Activated T-cell treated with anti-CD3 and anti-CD28 coated beads, Interleukin-2, amount 50 U/mL, for 4 hours (primary cell): ENCODE data around the gene SSPN. TPM values are rescaled to one million over a fixed set of nuclear protein-coding genes. Genes with fewer than 3 reads are reported as not detected.
A peak's percentile ranks its signal among the peaks of the same experiment; 100 is the strongest.

Source experiments
- ATAC-seq, 2 donors: fragments of 200-7000 bp; cut with Tn5 transposase; one replicate each; pipeline ENCODE4 v1.10.0; 2021
- DNase-seq: peaks from one replicate; pipeline ENCODE4 v3.0.0-alpha.2; 2020
- H3K27me3 Mint-ChIP-seq: one replicate; pipeline ENCODE4 v1.8.0; 2021; ENCODE audit warnings: low read depth, mixed read lengths
- H3K36me3 Mint-ChIP-seq: one replicate; pipeline ENCODE4 v1.8.0; 2022; ENCODE audit warnings: mixed read lengths; ENCODE audit not compliant: insufficient read depth
- H3K4me1 Mint-ChIP-seq: one replicate; pipeline ENCODE4 v1.8.0; 2021; ENCODE audit warnings: low read depth, mixed read lengths
- H3K4me3 Mint-ChIP-seq: one replicate; pipeline ENCODE4 v1.8.0; 2021; ENCODE audit warnings: mild to moderate bottlenecking, moderate library complexity, mixed read lengths
- H3K9me3 Mint-ChIP-seq: one replicate; pipeline ENCODE4 v1.8.0; 2021; ENCODE audit warnings: mixed read lengths
- total RNA-seq, 3 donors: library from RNA; stranded (reverse); gene quantifications; one replicate each; pipeline ENCODE4 v1.2.1, GENCODE V29; 2021

The SSPN gene, protein sequence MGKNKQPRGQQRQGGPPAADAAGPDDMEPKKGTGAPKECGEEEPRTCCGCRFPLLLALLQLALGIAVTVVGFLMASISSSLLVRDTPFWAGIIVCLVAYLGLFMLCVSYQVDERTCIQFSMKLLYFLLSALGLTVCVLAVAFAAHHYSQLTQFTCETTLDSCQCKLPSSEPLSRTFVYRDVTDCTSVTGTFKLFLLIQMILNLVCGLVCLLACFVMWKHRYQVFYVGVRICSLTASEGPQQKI
- not detected for total RNA-seq

DNA sequence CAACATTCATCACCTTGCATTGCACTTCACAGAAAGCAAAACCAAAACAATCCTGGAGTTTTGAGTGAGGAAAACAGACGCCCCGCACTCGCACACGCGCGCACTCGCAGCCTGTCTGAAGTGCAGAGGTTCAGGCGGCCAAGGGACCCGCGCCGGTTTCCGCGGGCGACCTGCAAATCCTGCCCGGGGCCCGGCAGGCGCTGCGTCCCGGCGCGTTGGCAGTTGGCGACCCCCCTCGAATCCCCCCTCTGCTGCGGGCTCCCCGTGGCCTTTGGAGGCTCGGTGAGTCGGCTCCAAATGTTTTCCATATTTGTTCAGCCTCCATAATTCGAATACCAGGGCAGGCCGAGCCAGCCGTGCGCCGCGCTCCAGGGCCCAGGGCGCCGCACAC is at the start of gene SSPN:
TSS of gene SSPN (plus strand) at position 324 of the 391 bp plus-strand sequence. CDS start 100 bp downstream, outside the sequence.
- H3K4me3 Mint-ChIP-seq: peak within 1 kb of the TSS; percentile 72
- H3K27me3 Mint-ChIP-seq: peaks cover 58% of the 10 kb centered on the region
- H3K9me3 Mint-ChIP-seq: no peaks in the 10 kb centered on the region

DNA sequence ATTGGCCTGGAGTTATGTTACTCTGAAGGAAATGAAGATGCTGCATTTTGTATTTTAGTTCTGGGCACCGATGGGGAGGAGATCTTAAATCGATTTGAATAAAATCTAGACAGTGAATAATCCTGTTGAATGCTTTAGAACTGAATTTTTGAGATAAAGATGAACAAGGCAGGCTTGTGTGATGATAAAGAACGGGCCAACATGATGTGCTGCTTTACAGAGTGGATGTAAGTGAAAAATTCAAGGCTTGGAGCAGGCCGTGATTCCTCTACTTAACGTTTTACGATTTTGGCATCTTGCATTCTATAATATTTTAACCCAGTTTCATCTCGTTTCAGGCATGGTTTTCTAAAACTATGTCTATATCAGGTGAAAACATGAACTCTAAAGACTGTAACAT is 47.1 kb upstream of the SSPN start:
- Mint-ChIP-seq H3K36me3 (no peaks in the 10 kb centered on the region), H3K9me3 (no peaks in the 10 kb centered on the region), H3K4me1 (no peaks in the 10 kb centered on the region), H3K27me3 (peaks cover 16% of the 10 kb centered on the region), H3K4me3 (no peak overlapping the region)
- no peak for DNase-seq
- no peak for ATAC-seq

More for the DNA sequence above, at the start of gene SSPN:
- DNase-seq (no peak), ATAC-seq (peak; percentile 46 to 58)
- H3K36me3 Mint-ChIP-seq: no peaks in the 10 kb centered on the region
- H3K4me1 Mint-ChIP-seq: peaks cover 4% of the 10 kb centered on the region

DNA sequence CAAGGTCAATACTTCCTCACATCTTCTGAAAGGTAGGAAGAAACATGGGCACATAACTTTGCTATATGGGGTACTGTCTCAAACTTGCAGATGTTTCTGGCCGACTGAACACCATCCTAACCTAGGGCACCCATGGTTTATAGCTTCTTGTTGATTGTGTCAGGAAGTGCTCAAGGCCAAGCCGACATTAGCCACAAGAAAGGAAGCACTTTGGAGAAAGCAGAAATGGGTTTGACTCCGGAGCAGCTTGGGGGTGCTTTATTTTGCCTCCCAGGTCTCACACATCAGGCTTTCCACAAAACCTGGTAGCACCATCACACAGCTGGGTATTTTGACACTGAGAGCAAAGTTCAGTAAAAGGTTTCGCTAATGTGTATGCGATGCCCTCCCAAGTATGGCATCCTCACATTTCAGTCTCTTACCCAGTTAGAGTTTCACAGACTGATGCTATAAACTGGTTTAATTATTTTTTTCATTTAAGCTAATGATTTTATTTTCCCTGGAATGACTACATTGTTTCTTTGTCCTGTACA is 45.3 kb upstream of the SSPN start:
- no peak overlapping the region for H3K4me3 Mint-ChIP-seq

DNA sequence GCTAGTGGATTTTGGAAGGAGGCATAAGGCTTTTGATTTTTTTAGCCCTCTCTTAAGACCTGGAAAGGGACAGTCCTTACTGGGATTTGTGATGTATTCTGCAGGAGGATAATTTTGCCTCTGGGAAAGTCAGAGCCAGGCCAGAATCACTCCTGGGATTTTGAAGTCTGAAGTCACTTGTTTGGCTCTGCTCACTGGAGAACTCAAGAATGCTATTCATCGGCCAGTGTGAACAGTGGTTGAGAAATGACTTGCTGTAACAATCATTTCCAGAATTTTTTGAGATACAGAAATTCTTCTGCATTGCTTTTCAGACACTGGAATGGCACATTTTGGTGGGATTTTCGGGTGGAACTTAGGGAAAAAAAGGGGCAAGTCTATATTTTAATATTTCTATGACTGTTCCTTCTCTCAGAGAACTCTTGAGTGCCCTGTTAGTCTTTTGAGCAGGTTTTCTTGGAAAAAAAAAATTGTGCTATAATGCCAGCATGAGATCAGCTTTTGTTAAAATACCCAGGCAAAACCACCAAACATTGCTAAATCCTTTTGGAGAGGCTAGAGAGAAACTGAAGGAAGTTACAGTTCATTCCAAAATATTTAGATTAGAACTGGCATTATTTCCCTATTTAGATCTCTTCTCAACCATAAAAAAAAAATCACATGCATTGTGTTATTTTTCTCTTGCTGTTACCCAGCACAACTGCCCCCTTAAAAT is 44.5 kb upstream of the SSPN start:
- Mint-ChIP-seq H3K36me3 (no peaks in the 10 kb centered on the region), H3K4me3 (no peak overlapping the region), H3K27me3 (peaks cover 15% of the 10 kb centered on the region), H3K9me3 (no peaks in the 10 kb centered on the region), H3K4me1 (no peaks in the 10 kb centered on the region)
- DNase-seq (no peak), ATAC-seq (no peak)

More for the DNA sequence above, 45.3 kb upstream of the SSPN start:
- Mint-ChIP-seq H3K36me3 (no peaks in the 10 kb centered on the region), H3K27me3 (peaks cover 16% of the 10 kb centered on the region), H3K9me3 (no peaks in the 10 kb centered on the region), H3K4me1 (no peaks in the 10 kb centered on the region)
- ATAC-seq (no peak), DNase-seq (no peak)

DNA sequence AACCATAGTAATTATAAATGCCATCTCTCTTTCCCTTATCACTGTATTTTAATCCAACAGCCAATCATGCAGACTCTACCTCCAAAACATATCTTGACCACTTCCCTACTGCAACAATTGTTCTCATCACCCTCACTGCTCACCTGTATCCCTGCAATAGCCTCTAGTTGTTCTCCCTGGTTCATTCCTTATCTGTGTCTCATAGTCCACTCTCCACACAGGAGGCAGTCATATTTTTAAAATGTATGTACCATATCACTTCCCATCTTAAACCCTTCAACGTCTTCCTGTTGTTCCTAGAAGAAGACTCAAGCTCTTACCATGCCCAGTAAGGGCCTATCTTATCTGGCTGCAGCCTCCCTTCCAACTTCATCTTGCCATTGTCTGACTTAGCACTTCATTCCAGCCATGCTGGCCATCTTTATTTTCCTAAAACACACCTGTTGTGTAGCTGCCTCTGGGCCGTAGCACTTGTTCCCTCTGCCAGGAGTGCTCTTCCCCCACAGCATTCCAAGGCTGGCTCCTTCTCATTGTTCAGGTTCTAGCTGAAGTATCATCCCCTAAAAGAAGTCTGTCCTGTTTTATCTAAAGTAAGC is 42.8 kb upstream of the SSPN start:
- DNase-seq: no peak
- Mint-ChIP-seq H3K9me3 (no peaks in the 10 kb centered on the region), H3K27me3 (peaks cover 14% of the 10 kb centered on the region), H3K4me1 (no peaks in the 10 kb centered on the region), H3K36me3 (no peaks in the 10 kb centered on the region), H3K4me3 (no peak overlapping the region)
- no peak for ATAC-seq

DNA sequence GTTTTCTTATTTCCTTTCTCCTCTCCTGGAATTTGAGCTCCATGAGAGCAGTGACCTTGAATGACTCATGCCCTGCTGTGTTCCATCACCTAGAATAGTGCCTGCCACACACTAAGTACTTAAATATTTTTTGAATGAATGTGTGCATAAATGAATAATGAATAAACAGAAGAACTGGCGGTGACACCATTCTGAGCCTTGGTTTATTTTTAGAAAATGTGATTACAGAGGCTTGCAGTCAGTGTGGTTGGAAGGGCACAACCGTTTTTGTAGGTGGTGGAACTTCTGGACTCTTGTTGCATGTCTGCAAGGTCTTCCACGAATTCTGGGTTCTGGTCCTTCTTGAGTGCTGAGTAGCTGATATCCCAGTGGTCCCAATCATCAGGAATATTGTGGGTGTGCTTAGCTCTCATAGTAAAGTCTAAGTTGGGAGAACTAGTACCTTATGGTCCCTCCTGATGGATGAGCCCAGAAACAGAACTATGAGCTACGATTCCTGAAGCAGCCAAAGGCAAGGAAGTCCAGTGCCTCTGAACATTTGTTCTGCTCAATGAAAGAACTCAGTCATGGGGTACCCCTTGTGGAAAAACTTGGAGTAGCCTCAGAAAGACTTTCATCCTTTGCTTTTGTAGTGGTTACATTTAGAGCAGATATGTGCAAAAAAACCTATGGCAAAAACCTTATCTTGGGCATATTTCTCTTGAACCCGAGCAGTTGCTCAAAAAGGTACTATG is 41.8 kb upstream of the SSPN start:
- no peaks in the 10 kb centered on the region for H3K9me3 Mint-ChIP-seq
- DNase-seq (no peak), ATAC-seq (no peak)
- H3K27me3 Mint-ChIP-seq: peaks cover 18% of the 10 kb centered on the region
- no peaks in the 10 kb centered on the region for H3K4me1 Mint-ChIP-seq
- H3K36me3 Mint-ChIP-seq: no peaks in the 10 kb centered on the region
- H3K4me3 Mint-ChIP-seq: no peak overlapping the region

DNA sequence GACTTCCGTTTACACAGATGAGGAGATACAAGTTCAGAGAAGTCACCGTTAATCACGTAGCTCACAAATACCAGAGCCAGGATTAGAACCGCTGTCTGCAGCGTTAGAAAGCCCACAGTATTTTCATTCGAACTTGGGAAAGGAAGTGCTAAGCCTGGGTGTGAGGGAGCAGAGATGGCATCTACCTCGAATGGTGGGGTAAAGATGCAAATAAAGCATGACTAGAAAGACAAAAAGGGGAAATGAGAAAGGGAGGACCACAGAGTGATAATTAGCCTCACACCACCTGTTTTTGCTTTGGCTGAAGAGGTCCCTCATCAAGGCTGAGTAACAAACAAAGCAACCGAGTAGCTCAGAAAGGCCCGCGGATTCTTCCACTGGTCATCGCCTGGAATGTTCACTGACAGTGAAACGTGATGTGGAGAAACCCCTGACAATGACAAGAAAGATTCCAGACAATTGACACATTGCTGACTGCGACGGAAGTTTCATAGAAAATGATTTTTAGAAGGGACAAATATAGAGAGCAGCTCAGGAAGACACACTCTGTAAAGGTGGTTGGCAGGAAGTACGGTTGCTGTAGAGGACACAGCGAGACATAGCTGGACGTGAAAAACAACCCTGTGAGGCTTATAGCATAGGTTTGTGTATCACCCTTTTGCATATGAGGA is 39.0 kb upstream of the SSPN start:
- H3K36me3 Mint-ChIP-seq: no peaks in the 10 kb centered on the region
- peaks cover 19% of the 10 kb centered on the region for H3K27me3 Mint-ChIP-seq
- ATAC-seq (no peak), DNase-seq (no peak)
- peak overlapping the region; percentile 12 for H3K4me3 Mint-ChIP-seq
- H3K9me3 Mint-ChIP-seq: no peaks in the 10 kb centered on the region
- H3K4me1 Mint-ChIP-seq: no peaks in the 10 kb centered on the region

DNA sequence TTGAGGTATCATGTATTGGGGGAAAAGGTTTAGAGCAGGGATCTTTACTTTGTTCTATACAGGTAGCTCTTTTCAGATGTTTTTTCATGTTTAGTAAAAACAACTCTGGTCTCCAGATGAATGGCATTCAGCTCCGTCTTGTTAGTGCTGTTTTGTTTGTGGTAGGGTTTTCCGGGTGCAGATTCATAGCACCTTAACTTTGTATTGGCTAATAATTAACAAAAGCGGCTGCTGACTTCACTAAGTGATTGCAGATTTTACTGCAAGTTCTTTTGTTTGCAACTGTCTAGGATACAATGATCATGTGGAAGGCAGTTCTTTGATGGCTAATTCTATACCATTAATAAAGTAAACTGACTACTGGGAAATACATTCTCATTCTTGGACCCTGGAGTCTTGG is 38.4 kb upstream of the SSPN start:
- ATAC-seq: no peak
- no peaks in the 10 kb centered on the region for H3K4me1 Mint-ChIP-seq
- no peak for DNase-seq
- no peaks in the 10 kb centered on the region for H3K9me3 Mint-ChIP-seq
- peaks cover 19% of the 10 kb centered on the region for H3K27me3 Mint-ChIP-seq
- no peak overlapping the region for H3K4me3 Mint-ChIP-seq
- H3K36me3 Mint-ChIP-seq: no peaks in the 10 kb centered on the region

DNA sequence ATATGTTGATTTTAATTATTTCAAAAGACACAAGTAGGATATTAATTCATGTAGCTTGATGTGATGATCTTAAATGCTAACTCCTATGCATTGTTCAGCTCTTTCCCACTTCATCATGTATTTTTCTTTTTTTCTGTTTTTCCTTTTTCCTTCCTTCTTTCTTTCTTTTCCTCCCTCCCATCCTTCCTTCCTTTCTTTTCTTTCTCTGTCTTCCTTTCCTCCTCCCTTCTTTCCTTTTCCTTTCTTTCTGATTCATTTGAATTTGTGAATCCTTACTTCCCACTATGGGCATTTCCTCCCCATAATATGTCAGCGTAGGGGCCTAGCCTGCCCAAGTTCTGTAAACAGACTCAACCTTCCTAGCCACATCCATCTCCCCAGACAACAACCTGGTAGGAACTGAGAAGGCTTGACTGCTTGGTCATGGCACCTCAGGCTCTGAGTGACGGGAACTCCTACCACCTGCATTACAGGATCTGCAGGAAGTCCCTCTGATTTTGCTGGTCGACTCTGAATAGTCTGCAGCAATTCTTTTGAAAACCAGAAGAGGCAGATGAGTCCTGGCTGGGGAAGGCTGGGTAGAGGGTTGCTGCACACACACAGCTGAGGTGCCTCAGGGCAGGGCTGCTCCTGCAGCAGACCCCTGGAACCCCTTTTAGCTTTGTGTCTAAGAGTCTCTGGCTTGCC is 37.2 kb upstream of the SSPN start:
- H3K36me3 Mint-ChIP-seq: no peaks in the 10 kb centered on the region
- DNase-seq (no peak), ATAC-seq (peak in 1 of 2 donors; percentile 27)
- no peaks in the 10 kb centered on the region for H3K4me1 Mint-ChIP-seq
- H3K9me3 Mint-ChIP-seq: no peaks in the 10 kb centered on the region
- peaks cover 17% of the 10 kb centered on the region for H3K27me3 Mint-ChIP-seq
- H3K4me3 Mint-ChIP-seq: no peak overlapping the region

DNA sequence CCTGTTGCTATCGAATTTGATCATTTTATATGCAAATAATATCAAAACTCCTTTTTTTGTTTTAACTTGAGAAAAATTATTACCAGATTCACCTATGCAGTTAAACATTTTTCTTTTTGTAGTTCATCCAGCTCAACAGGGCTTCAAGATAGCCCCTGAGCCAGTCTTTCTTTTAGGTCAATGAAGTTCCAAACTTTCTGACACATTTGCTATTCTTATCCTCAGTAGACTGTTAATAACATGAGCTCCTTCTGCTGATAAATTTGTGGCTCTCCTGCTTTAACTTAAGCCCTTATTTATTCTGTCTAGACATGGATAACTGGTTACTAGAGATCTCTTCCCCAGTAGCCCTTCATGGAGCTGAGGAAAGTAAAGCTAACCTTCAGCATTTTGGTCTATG is 33.2 kb upstream of the SSPN start:
- Mint-ChIP-seq H3K9me3 (no peaks in the 10 kb centered on the region), H3K27me3 (peaks cover 22% of the 10 kb centered on the region), H3K36me3 (no peaks in the 10 kb centered on the region), H3K4me1 (no peaks in the 10 kb centered on the region), H3K4me3 (no peak overlapping the region)
- DNase-seq (no peak), ATAC-seq (no peak)

DNA sequence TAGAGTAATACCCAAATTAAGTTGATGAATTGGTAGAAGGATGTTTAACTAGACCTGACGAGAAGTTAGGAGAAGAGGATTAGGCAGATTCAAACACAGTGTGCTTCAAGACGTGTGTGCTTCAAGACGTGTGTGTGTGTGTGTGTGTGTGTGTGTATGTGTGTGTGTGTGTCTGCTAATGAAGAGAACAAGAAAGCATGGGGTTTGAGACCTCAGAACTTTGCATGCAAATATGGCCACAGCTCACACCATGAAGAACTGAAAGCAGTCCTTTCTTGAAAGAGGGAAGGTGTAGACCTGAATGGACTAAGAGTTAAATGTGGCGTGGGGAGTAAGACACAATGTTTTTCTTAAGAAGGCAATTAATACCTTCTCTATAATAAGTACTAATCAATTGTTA is 32.5 kb upstream of the SSPN start:
- no peaks in the 10 kb centered on the region for H3K9me3 Mint-ChIP-seq
- no peaks in the 10 kb centered on the region for H3K36me3 Mint-ChIP-seq
- no peaks in the 10 kb centered on the region for H3K4me1 Mint-ChIP-seq
- ATAC-seq (no peak), DNase-seq (no peak)
- no peak overlapping the region for H3K4me3 Mint-ChIP-seq
- peaks cover 29% of the 10 kb centered on the region for H3K27me3 Mint-ChIP-seq

DNA sequence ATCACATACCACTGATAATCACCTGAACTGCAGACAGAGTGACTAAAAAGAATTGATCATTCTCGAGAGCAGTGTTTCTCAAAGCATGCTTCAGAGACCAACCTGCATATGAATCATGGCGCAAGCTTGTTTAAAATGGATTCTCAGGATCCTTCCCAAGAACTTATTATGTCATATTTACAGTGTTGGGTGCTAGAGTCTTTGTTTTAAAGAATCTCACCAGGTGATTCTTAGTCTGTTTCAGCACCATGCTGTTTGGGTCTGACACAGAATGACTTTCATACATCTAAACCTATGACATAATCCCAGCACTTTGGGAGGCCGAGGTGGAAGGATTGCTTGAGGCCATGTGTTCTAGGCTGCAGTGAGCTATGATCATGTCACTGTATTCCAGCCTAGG is 31.3 kb upstream of the SSPN start:
- DNase-seq (no peak), ATAC-seq (no peak)
- Mint-ChIP-seq H3K36me3 (no peaks in the 10 kb centered on the region), H3K27me3 (peaks cover 31% of the 10 kb centered on the region), H3K4me3 (no peak overlapping the region), H3K4me1 (no peaks in the 10 kb centered on the region), H3K9me3 (no peaks in the 10 kb centered on the region)

DNA sequence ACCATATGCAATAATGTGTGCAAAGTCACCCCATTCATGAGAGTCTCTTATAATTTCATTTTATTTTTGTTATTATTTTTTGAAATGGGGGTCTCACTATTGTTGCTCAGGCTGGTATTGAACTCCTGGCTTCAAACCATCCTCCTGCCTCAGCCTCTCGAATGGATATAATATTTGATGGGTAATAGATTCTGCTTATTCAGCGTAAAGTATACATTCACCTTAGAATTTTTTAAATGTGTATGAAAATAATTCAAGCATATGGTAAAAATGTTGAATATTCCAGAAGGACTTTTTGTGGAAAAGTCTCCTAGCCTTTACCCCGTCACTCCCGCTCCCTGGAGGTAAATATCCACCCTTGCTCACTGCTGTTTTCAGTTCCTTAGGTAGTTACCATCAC is 23.4 kb upstream of the SSPN start:
- H3K9me3 Mint-ChIP-seq: no peaks in the 10 kb centered on the region
- H3K36me3 Mint-ChIP-seq: no peaks in the 10 kb centered on the region
- no peak overlapping the region for H3K4me3 Mint-ChIP-seq
- DNase-seq (no peak), ATAC-seq (no peak)
- peaks cover 31% of the 10 kb centered on the region for H3K27me3 Mint-ChIP-seq
- H3K4me1 Mint-ChIP-seq: no peaks in the 10 kb centered on the region
